Thoracic aorta (tissue), 2 donors: ENCODE results near the gene BPIFA3. TPM values are rescaled to one million over a fixed set of nuclear protein-coding genes. Genes with fewer than 3 reads are reported as not detected.
"Not testable (repeated sequence)": the region's sequence is repeated elsewhere in the genome, so short reads cannot be mapped to it uniquely, and the experiment has no call there.

Experiments used
- ATAC-seq: fragments of 150-250 bp; one replicate; pipeline ENCODE4 v1.8.0; 2017; ENCODE audit warnings: low read depth; ENCODE audit not compliant: insufficient number of reproducible peaks, low FRiP score
- DNase-seq: peaks from one replicate; pipeline ENCODE4 v3.0.0-alpha.2; 2020; ENCODE audit warnings: low spot score
- H3K27ac ChIP-seq, 2 donors: fragments of 200-600 bp; sonication (generic); 1 replicate in 1 of 2; 2 replicates in 1 of 2; pipeline ENCODE4 v1.5.1; 2016; ENCODE audit warnings: mild to moderate bottlenecking in 2 of 2, moderate library complexity in 2 of 2
- H3K27me3 ChIP-seq: fragments of 200-600 bp; sonication (generic); replicated peaks from 2 replicates; pipeline ENCODE4 v1.6.0; 2016; ENCODE audit warnings: mild to moderate bottlenecking; ENCODE audit not compliant: insufficient read depth
- H3K36me3 ChIP-seq: fragments of 200-600 bp; sonication (generic); one replicate; pipeline ENCODE4 v1.5.1; 2016
- H3K4me1 ChIP-seq, 2 donors: fragments of 200-600 bp; sonication (generic); 1 replicate in 1 of 2; 2 replicates in 1 of 2; pipeline versions ENCODE4 v1.5.1 to v1.6.0; 2016; ENCODE audit warnings: low read depth in 2 of 2, mild to moderate bottlenecking in 1 of 2; ENCODE audit not compliant: control insufficient read depth in 1 of 2
- H3K4me3 ChIP-seq: fragments of 200-600 bp; sonication (generic); 2 replicates; pipeline ENCODE4 v1.5.1; 2016; ENCODE audit warnings: mild to moderate bottlenecking
- H3K9me3 ChIP-seq: fragments of 200-600 bp; sonication (generic); 2 replicates; pipeline ENCODE4 v1.5.1; 2016
- CTCF ChIP-seq: fragments of 200-600 bp; sonication (generic); IDR thresholded peaks from one replicate; pipeline ENCODE4 v1.5.1; 2019; ENCODE audit warnings: antibody characterized with exemption
- total RNA-seq, 2 donors: library from RNA; depleted of rRNA; stranded (reverse); fragments of >200 nt; gene quantifications; one replicate each; pipeline versions ENCODE4 v1.1.0 to v1.2.3, GENCODE V29; 2016

Gene BPIFA3
- total RNA-seq, 2 donors from 2014 or later = not detected

DNA sequence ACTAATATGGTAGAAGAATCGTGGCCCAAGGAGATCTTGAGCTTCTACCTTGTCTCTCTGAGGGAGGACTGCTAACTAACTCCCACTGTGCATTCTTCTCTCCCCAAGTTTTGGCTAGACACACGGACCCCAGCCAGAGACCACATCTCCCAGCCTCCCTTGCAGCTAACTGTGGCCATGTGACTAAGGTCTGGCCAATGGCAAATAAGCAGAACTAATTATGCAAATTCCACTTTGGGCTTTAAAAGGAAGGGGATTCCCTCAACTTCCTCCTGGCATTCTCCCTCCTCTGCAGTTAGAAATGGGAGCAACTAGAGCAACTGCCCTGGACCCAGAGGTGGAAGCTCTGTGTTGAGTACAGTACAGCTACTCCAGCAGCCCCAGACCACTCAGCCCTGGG is 33.8 kb upstream of the BPIFA3 start:
- Histone ChIP-seq H3K27ac (no peak overlapping the region), H3K4me3 (no peak overlapping the region), H3K36me3 (no peaks in the 10 kb centered on the region), H3K9me3 (no peaks in the 10 kb centered on the region), H3K27me3 (no peaks in the 10 kb centered on the region), H3K4me1 (no peaks in the 10 kb centered on the region)
- ATAC-seq = no peak
- TF ChIP-seq CTCF = no peak
- no peak for DNase-seq

- not testable (repeated sequence) for H3K4me1 ChIP-seq, H3K4me3 ChIP-seq, H3K9me3 ChIP-seq, ATAC-seq, H3K27ac ChIP-seq, DNase-seq, H3K27me3 ChIP-seq, H3K36me3 ChIP-seq
Measured at GRCh38 chr20:33185031-33185590, 32.0 kb upstream of the BPIFA3 start.

- ATAC-seq (no peak), DNase-seq (no peak)
- Histone ChIP-seq H3K9me3 (no peaks in the 10 kb centered on the region), H3K27me3 (no peaks in the 10 kb centered on the region), H3K36me3 (no peaks in the 10 kb centered on the region), H3K4me1 (no peaks in the 10 kb centered on the region), H3K4me3 (no peak overlapping the region), H3K27ac (no peak overlapping the region)
- TF ChIP-seq CTCF = no peak
Measured at GRCh38 chr20:33187491-33187890, 29.7 kb upstream of the BPIFA3 start.

DNA sequence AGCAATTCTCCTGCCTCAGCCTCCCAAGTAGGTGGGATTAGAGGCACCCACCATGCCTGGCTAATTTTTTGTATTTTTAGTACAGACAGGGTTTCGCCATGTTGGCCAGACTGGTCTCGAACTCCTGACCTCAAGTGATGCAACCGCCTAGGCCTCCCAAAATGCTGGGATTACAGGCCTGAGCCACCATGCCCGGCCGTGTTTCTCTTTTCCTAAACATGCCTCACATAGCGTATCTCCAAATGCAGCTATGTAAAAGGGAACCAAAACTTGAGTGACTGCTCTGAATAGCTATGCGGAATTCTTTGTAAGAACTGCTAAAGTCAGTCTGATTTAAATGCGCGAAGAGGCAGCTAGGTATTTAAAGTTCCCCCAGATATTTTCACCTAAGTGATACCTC is 28.7 kb upstream of the BPIFA3 start:
- H3K9me3 ChIP-seq = no peaks in the 10 kb centered on the region
- no peak for TF ChIP-seq CTCF
- no peaks in the 10 kb centered on the region for H3K4me1 ChIP-seq
- ATAC-seq = no peak
- no peak overlapping the region for H3K4me3 ChIP-seq
- no peak for DNase-seq
- H3K27ac ChIP-seq = no peak overlapping the region
- H3K36me3 ChIP-seq = no peaks in the 10 kb centered on the region
- H3K27me3 ChIP-seq = no peaks in the 10 kb centered on the region

DNA sequence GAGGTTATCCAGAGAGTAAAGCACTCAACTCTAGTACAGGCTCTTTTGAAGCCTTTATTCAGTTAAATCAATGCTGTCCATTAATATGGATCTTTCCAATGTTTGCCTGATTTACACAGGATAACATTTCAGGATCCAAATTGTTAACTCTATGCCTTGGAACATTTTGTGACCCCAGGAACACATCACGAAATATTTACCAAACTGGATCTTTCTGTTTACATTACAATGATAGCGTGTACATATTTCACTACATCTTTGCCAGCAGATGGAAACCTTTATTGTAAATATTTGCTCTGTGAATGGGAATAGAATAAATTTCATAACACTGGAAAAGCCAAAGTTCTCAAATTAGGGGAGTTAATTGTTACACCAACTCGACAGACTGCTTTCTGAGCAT is 25.7 kb upstream of the BPIFA3 start:
- Histone ChIP-seq H3K9me3 (no peaks in the 10 kb centered on the region), H3K36me3 (no peaks in the 10 kb centered on the region), H3K27ac (no peak overlapping the region), H3K4me3 (no peak overlapping the region), H3K4me1 (no peaks in the 10 kb centered on the region), H3K27me3 (no peaks in the 10 kb centered on the region)
- TF ChIP-seq CTCF = no peak
- ATAC-seq (no peak), DNase-seq (no peak)

- H3K27ac ChIP-seq = no peak overlapping the region
- no peaks in the 10 kb centered on the region for H3K27me3 ChIP-seq
- H3K4me1 ChIP-seq = no peaks in the 10 kb centered on the region
- no peak for TF ChIP-seq CTCF
- ATAC-seq (no peak), DNase-seq (no peak)
- H3K4me3 ChIP-seq = no peak overlapping the region
- H3K36me3 ChIP-seq = no peaks in the 10 kb centered on the region
- no peaks in the 10 kb centered on the region for H3K9me3 ChIP-seq
Measured at GRCh38 chr20:33191955-33192354, 25.2 kb upstream of the BPIFA3 start.
